GM12872 (cell line): ENCODE results near the gene ASTN1.

Source experiments
- TF ChIP-seq, protein P1 (sequence below): IDR thresholded peaks from 3 replicates; pipeline ENCODE4 v1.5.1; 2011; ENCODE audit warnings: low read depth, mild to moderate bottlenecking, low read length, moderate library complexity; ENCODE audit not compliant: insufficient read depth

Gene ASTN1

DNA sequence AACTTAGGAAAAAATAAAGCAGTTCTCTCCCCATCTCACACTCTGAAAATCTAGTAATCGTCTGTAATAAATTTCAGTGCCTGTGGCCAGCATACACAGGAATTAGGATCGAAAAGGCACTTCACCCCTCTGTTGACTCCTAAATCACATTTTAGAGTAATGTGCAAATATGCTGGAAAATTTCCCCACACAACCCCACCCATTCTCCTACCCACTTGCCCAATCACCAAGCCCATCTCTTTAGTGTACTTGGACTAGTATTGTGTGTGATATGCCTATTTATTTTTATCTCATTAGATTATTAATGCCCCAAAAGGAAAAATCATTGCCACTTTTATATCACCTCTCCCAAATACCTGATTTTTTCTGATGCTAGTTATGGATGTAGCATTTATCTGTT, 323.3 kb downstream of the ASTN1 start:
- TF ChIP-seq, protein P1, sequence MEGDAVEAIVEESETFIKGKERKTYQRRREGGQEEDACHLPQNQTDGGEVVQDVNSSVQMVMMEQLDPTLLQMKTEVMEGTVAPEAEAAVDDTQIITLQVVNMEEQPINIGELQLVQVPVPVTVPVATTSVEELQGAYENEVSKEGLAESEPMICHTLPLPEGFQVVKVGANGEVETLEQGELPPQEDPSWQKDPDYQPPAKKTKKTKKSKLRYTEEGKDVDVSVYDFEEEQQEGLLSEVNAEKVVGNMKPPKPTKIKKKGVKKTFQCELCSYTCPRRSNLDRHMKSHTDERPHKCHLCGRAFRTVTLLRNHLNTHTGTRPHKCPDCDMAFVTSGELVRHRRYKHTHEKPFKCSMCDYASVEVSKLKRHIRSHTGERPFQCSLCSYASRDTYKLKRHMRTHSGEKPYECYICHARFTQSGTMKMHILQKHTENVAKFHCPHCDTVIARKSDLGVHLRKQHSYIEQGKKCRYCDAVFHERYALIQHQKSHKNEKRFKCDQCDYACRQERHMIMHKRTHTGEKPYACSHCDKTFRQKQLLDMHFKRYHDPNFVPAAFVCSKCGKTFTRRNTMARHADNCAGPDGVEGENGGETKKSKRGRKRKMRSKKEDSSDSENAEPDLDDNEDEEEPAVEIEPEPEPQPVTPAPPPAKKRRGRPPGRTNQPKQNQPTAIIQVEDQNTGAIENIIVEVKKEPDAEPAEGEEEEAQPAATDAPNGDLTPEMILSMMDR: no peak

DNA sequence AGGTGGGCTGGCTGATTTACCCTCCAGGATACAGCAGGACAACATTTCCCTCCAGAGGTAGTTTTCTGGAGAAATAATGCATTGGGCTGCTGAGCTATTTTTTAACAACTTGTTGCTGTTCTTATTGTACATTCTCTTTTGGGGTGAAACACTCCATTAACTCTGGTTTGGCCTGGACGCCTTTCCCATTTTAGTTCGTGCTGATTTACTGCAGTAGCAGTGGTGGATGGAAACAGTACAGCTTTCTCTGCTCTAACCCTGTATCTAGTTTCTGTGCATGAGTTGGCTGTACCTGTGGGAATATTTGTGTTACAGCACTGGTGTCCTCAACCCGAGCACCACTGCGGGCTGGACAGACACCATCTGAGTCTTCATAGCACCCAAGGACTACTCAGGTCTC, 325.3 kb downstream of the ASTN1 start:
- TF ChIP-seq, protein P1: no peak

DNA sequence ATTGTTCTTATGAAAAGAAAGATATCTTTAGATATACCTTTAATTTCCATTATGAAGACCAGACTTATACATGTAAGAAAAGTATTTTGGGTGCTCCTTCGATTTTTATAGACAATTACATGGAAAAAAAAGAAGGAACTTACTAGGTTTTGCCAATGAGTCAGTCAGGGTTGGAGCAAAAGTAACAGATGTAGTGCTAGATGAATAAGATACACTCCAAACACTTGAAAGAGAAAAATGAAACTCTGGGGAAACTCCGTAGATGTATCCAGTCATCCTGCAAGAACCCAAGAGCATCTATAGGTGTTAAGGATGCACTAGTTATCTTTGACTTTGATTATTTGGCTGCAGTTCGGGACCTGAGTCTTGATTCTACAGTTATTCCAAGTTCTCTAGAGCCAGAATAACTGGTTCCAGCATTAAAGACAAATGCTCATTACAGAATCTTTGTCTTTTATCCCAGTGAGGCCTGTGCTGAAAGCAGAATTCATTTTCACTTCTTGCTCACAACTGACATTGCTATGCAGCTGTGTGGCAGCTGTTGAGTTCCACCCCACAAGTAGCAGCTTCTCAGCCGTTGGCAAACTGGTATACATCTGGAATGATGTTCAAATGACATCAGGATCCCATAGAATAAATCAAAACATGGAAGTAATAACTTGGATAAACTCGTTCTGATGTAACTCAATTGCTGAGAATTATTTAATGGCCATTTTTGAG, 326.1 kb downstream of the ASTN1 start:
- TF ChIP-seq, protein P1: no peak

DNA sequence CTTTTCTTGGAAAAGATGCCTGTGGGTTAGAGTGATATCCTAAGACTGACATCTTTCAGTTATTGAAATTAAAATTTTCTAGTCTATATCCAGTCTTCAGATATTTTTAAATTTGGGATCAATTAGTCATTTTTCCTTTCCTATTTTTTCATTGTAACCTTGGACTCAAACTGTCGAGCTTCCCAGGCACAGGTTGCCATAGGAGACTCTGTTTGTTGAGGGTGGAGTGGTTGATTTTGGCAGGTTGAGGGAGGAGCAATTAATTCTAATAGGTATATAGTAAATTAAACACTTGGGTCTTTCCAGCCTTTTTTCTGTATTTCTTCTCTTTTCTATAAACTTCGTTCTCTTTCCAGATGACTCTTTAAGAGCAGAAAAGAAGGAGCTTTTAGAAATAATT, 326.8 kb downstream of the ASTN1 start:
- TF ChIP-seq, protein P1: no peak

DNA sequence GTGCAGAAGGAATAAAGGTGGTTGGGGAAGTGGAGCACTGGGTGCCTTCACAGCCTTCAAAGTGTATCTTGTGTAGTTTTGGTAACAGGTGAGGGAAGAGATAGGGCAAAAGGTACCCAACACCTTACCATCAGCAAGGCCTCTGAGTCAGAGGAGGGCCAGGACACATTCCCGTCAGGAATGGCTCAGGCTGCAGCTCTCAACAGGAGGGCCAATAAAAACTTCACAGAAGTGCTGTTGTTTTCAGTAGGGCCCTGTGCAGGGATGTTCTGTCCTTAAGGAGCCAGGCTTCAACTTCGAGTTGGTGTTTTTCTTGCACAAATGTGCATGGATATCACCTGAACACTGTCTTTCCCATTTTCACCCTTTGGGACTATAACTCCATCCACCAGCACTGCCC, 333.4 kb downstream of the ASTN1 start:
- TF ChIP-seq, protein P1: no peak

DNA sequence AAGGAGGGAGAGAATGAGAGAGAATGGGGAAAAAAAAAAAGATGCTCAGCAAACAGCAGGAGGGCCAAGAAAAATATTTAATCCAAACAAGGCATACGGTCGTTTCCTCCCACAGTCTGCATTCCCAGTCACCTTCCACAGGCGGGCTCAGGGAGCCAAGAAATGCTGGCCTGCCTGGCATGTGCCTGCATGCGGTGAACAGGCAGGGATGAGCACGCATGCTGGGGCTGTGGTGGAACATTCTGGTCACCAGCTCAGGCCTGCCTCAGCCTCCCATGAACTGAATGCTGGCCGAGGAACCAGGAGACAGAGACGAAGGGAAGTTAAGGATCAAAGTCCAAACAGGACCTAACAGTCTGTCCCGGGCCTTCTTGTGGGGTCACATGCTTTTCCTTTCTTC, 335.3 kb downstream of the ASTN1 start:
- TF ChIP-seq, protein P1: no peak

DNA sequence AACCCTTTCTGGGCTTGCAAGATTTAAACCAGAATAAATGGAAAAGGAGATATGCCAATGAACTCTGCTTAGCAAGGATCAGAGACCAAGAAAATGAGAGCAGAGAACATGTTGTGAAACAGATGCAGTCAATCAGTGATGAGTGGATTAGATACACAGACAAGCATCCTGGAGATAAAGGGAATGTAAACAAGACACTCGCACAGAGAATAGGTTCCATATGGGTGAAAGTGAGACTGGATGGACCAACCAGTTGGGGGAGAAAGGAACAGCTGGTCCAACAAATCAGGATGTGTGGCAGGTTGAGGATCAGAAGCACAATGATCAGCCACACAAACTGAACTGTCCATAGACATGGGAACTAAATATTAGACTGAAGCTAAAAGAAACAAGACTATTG, 338.2 kb downstream of the ASTN1 start:
- TF ChIP-seq, protein P1: no peak
